Type B pancreatic cell (in vitro differentiated cells): ENCODE data around the gene ZCCHC24. TPM values are rescaled to one million over a fixed set of nuclear protein-coding genes. Genes with fewer than 3 reads are reported as not detected.

ENCODE experiments used
- DNase-seq: peaks from one replicate; pipeline ENCODE4 v3.0.0; 2021; ENCODE audit warnings: mixed read lengths; ENCODE audit not compliant: unreplicated experiment; ENCODE audit errors: extremely low spot score
- H3K27ac Mint-ChIP-seq: 2 replicates; pipeline ENCODE4 v1.8.0; 2021; ENCODE audit warnings: mild to moderate bottlenecking, mixed read lengths
- H3K27me3 Mint-ChIP-seq: 2 replicates; pipeline ENCODE4 v1.8.0; 2021; ENCODE audit warnings: mixed read lengths
- H3K36me3 Mint-ChIP-seq: 2 replicates; pipeline ENCODE4 v1.8.0; 2021; ENCODE audit warnings: mixed read lengths
- H3K4me1 Mint-ChIP-seq: one replicate; pipeline ENCODE4 v1.8.0; 2021; ENCODE audit warnings: mixed read lengths; ENCODE audit not compliant: unreplicated experiment
- H3K4me3 Mint-ChIP-seq: 2 replicates; pipeline ENCODE4 v1.8.0; 2021; ENCODE audit warnings: mild to moderate bottlenecking, mixed read lengths
- H3K9me3 Mint-ChIP-seq: 2 replicates; pipeline ENCODE4 v1.8.0; 2021; ENCODE audit warnings: mixed read lengths
- CTCF ChIP-seq: fragments of 200-600 bp; sonication (generic); conservative IDR thresholded peaks from 2 replicates; pipeline ENCODE4 v1.5.0; 2021; ENCODE audit warnings: antibody characterized with exemption, mild to moderate bottlenecking
- total RNA-seq: library from RNA; stranded (reverse); gene quantifications from 2 replicates; pipeline ENCODE4 v1.2.1, GENCODE V29; 2021; ENCODE audit warnings: low replicate concordance

The ZCCHC24 gene
- total RNA-seq, 1 donor from 2014 or later = 29.1 TPM

- Mint-ChIP-seq H3K36me3 (peaks cover 28% of the 10 kb centered on the region), H3K4me3 (peak overlapping the region; percentile 86), H3K27ac (peak overlapping the region; percentile 61), H3K4me1 (peaks cover 5% of the 10 kb centered on the region), H3K9me3 (no peaks in the 10 kb centered on the region), H3K27me3 (no peaks in the 10 kb centered on the region)
- TF ChIP-seq CTCF = no peak
- no peak for DNase-seq
These were observed 95.5 kb downstream of the ZCCHC24 start for GRCh38 chr10:79349766-79350406.

- H3K27me3 Mint-ChIP-seq = no peaks in the 10 kb centered on the region
- no peak for DNase-seq
- peaks cover 5% of the 10 kb centered on the region for H3K4me1 Mint-ChIP-seq
- peaks cover 20% of the 10 kb centered on the region for H3K36me3 Mint-ChIP-seq
- peak overlapping the region; percentile 86 for H3K4me3 Mint-ChIP-seq
- no peaks in the 10 kb centered on the region for H3K9me3 Mint-ChIP-seq
- no peak for TF ChIP-seq CTCF
- peak overlapping the region; percentile 62 for H3K27ac Mint-ChIP-seq
These were observed 96.3 kb downstream of the ZCCHC24 start for GRCh38 chr10:79349072-79349491.

DNA sequence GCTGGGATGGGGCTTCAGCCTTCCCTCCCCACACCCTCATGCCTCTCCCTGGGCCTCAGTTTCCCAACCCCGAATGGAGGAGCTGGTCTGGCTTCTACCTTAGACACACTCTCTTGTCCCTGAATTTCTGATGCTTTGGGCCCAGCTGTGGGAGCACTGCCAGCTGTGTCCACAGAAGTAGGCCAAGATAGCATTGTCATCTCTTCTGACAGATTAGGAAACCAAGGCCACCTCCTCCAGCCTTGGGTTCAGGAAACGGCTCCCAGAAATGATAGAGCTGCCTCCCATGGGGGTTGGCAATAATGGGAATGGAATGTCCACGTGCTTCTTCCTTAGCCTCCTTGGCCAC is 96.8 kb downstream of the ZCCHC24 start:
- no peak for DNase-seq
- H3K4me1 Mint-ChIP-seq = peaks cover 5% of the 10 kb centered on the region
- H3K4me3 Mint-ChIP-seq = peak overlapping the region; percentile 86
- no peaks in the 10 kb centered on the region for H3K27me3 Mint-ChIP-seq
- peaks cover 15% of the 10 kb centered on the region for H3K36me3 Mint-ChIP-seq
- no peak for TF ChIP-seq CTCF
- H3K9me3 Mint-ChIP-seq = no peaks in the 10 kb centered on the region
- peak overlapping the region; percentile 62 for H3K27ac Mint-ChIP-seq

GRCh38 chr10:79347894-79348639 is 97.4 kb downstream of the ZCCHC24 start:
- no peak for DNase-seq
- Mint-ChIP-seq H3K9me3 (no peaks in the 10 kb centered on the region), H3K27ac (peak overlapping the region; percentile 62), H3K27me3 (no peaks in the 10 kb centered on the region), H3K36me3 (peaks cover 10% of the 10 kb centered on the region), H3K4me1 (peaks cover 5% of the 10 kb centered on the region), H3K4me3 (peak overlapping the region; percentile 86)
- TF ChIP-seq CTCF = no peak

GRCh38 chr10:79347226-79347893 is 98.1 kb downstream of the ZCCHC24 start, which contains the start of gene PPIF:
TSS of gene PPIF (plus strand) at chr10:79347469. CDS start at chr10:79347549, 80 bp downstream.
- peak; percentile 95 for TF ChIP-seq CTCF
- H3K27me3 Mint-ChIP-seq = no peaks in the 10 kb centered on the region
- H3K9me3 Mint-ChIP-seq = no peaks in the 10 kb centered on the region
- H3K4me3 Mint-ChIP-seq = peak within 1 kb of the TSS; percentile 86
- H3K4me1 Mint-ChIP-seq = peaks cover 5% of the 10 kb centered on the region
- DNase-seq = peak; percentile 99
- H3K36me3 Mint-ChIP-seq = peaks cover 8% of the 10 kb centered on the region
- H3K27ac Mint-ChIP-seq = peak within 1 kb of the TSS; percentile 62
